Activated T-cell treated with anti-CD3 and anti-CD28 coated beads for 1 hour (primary cell): ENCODE data around the gene CACNA1S.

Experiments
- DNase-seq: peaks from one replicate; pipeline ENCODE4 v3.0.0-alpha.2; 2020; ENCODE audit warnings: low read depth

Gene CACNA1S

DNA sequence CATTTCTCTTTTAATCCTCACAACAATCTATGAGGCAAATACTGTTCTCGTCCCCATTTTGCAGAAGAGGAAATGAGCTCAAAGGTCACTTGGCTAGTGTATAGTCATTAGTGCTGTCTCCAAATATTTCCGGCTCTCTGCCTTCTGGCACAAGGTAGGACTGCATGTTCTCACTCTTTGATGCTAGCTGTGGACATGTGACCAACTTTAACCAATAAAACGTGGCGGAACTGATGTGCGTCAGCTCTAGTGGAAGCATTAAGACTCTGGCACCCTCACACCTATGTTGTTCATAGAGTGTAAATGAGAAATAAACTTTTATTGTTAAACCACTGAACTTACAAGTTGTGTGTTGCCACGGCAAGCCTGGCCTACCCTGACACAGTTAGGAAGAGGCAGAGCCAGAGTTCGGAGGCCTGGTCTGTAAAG, 83.8 kb downstream of the CACNA1S start:
- DNase-seq = no peak

- DNase-seq = no peak
Measured at GRCh38 chr1:201026836-201027235, 85.4 kb downstream of the CACNA1S start.

- no peak for DNase-seq
Measured at GRCh38 chr1:201026234-201026633, 86.0 kb downstream of the CACNA1S start.

DNA sequence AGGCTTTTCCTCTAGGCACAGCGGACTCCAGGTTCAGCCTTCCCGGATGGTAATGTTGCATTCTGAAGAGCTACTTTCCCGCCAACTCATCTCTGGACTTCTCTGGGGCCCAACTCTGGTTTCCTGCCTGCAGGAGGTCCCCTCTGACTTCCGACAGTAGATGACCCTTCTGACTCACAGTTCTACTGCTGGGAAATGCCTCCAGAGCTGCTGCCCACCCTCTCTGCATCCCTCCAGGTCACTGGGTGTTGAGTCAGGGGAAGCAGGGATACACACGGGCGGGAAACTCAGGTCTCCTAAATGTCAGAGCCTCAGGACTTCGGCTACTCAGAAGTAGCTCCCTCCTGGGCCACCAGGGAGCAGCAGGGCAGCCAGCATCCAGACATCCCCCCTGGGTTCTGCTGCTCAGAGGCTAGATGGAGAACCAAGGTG, 86.6 kb downstream of the CACNA1S start:
- no peak for DNase-seq

GRCh38 chr1:201024625-201024998, 87.6 kb downstream of the CACNA1S start:
- DNase-seq = no peak

GRCh38 chr1:201023920-201024624, 88.2 kb downstream of the CACNA1S start:
- DNase-seq = no peak

DNA sequence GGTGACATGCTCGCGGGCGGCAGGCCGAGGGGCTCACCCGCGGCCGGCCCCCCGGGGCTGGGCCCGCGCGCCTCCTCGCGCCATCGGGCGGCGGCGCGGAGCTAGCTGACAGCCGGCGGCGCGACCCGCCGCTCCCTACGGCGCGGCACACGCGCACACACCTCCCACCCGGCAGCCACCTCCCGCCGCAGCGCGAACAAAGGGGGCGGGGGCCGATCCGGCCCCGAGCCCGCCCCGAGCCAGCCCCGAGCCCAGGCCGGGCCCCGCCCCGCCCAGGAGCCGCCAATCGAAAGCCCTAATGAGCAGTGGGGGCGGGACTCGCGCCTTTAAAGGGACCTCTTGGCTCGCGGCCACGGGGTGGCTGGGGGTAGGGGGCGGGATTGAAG, 88.7 kb downstream of the CACNA1S start, which contains the start of gene KIF21B:
Gene KIF21B, minus strand, starts transcription at position 198 of the 386 bp plus-strand sequence. CDS start 331 bp downstream, outside the sequence.
- DNase-seq = peak; percentile 88

- DNase-seq = peak; percentile 25
Measured at GRCh38 chr1:201022820-201023516, 89.3 kb downstream of the CACNA1S start.

GRCh38 chr1:201022493-201022819, 89.8 kb downstream of the CACNA1S start:
- DNase-seq = no peak

- no peak for DNase-seq
Measured at GRCh38 chr1:201021630-201022492, 90.4 kb downstream of the CACNA1S start.

DNA sequence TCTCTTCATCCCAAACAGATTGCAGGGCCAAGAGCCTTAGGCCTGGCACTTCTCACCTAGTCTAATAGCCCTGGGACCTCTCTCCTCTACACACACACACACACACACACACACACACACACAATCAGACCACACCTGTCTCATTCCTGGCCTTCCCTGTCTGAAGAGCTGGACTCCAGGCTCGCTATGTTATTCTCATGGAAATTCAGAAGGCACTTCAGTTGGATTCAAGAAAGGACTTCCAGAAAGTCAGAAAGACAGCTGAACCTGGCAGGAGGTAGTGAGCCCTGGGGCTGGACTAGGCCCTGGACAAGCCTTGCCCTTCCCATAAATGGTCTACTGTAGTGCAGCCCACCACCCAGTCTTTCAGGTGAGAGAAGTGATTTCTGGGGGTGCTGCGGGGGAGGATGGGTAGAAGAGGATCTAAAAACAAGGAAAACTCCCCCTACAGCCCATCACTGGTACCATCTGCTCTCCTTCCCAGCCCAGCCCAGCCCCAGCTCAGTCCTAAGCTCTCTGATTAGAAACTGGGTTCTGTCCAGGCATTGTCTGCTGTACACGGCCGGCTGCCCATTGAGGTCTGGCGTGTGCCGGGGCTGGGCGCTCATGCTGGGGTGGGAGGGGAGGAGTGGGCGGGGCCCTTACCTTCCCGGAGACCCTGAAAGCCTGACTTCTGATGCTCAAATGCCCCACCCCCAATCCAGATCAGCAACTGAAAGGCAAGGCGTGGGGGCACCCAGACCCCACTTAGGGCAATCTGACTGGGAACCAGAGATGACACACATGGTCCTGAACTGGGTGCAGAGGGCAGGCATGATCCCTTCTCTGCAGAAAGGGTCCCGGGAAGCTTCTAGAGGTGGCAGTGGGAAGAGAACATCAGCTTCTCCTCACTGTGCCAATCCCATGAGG, 91.3 kb downstream of the CACNA1S start:
- no peak for DNase-seq

DNA sequence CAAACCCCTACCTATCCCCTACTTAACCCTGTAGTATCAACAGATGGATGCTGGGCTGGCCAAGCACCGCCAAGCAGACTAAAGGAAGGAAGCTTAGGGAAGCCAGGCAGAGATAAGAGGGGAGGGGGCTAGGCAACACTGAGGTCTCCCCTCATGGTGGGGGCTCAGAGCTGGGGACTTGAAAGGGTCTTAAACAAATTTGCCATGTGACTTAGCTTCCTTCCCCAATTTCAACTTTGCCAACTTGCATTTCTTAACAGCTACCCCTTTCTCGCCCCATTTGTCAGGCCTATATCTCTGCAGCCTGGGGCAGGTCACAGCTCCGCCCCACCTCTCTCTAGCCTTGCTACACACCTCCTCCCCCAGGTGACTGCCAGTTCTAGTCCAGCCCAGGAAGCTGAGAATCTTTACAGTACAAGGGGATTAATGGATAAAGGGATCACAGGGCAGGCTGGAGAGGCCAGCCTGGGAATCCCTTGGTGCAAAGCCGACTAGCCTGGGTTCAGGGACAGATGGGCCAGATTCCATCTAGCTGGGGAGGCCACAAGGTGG, 92.1 kb downstream of the CACNA1S start:
- DNase-seq = no peak

- peak; percentile 80 for DNase-seq
Measured at GRCh38 chr1:201019321-201019977, 92.8 kb downstream of the CACNA1S start.

DNA sequence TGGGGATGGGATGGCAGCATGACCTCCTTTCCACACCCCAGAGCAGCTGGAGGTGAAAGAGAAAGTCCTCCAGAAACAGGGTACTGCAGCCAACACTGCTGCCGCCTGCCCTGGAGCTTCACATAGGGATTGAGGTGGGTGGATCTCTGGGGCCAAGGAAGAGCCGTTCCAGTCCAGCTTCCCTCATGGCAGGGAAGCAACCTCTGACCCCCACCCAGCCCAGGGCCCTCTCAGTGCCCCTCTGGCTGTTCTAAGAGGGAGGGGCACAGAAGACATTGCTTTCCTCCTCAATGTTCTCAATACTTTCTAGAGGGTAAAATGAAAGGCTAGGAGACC, 94.4 kb downstream of the CACNA1S start:
- no peak for DNase-seq

DNA sequence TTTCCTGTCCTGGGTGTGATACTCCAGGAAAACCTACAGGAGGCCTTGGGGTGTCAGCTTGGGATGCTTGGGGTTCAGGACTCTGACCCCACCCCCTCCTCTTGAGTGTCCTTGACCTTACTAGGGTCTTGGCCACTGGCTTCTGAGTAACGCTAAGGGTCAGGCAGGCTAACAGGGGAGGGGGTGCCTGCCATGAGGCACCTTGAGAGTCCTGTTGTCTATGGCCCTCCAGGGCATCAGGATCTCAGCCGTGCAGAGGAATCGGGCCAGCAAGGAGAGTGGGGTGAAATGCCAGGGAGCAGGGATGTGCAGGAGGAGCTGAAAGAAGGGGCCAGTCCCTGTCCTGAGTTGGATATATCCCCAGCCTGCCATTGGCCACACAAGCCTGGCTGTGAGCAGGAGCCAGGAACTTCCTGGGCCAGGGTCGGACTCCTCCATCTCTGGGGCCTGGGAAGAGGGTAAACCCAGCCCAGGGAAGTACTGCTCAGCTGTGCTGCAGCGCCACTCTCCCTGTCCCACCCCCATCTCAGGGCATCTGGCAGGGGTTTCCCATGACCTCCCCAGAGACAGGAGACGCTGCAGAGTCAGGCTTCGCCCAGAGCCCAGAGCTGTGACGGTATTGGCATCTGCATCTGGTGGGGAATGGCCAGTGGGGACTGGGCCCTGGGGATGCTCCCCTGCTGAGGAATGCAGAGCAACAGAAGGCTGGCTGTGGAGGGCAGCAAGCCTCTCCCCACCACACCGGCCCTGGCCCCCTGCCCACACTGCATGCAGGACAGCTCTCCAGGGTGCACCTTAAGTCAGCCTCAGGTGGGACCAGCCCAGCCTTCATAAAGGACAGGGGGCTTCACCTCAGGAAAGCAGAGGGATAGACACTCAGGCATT, 95.0 kb downstream of the CACNA1S start:
- DNase-seq = no peak

DNA sequence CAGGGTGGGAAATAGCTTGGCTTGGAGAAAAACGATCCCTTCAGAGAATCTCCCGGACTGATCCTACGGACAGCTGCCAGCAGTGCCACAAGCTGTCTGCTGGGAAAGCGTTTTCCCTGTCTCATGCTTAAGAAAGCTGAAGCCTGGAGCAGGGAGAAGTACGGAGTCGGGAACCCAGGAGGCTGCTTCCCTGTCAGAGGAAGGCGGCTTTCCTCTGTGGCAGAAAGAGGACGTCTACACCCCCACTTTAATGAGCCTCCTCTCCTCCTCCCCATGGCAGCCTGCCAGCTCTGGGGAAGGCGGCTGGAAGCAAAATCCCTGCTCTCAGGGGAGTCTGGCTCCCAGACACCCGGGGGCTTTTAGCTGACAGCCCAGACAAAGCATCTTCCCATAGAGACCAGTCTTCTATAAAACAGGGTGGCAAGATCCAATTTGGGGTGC, 96.0 kb downstream of the CACNA1S start:
- no peak for DNase-seq

GRCh38 chr1:201015551-201016091, 96.6 kb downstream of the CACNA1S start:
- no peak for DNase-seq

GRCh38 chr1:201014816-201015200, 97.4 kb downstream of the CACNA1S start:
- no peak for DNase-seq

- DNase-seq = no peak
Measured at GRCh38 chr1:201013991-201014815, 98.0 kb downstream of the CACNA1S start.
